ENCODE results near the gene LIMS2.

The LIMS2 gene

GRCh38 chr2:127658641-127659407 lies 16.5 kb downstream of the LIMS2 start:
- POLR2A ChIA-PET, result no interaction called here
- Histone ChIP-seq H3K9me3 (ENCODE audit: control insufficient read depth, insufficient read depth, low read depth, low read length) (no peaks in the 10 kb centered on the region), H3K27ac (ENCODE audit: extremely low read depth, low read depth, low read length) (no peak overlapping the region), H3K4me1 (ENCODE audit: control insufficient read depth, insufficient read depth, low read length) (no peaks in the 10 kb centered on the region), H3K4me3 (ENCODE audit: low read depth, low read length) (no peak overlapping the region), H3K36me3 (ENCODE audit: control insufficient read depth in 2 of 2, insufficient read depth in 1 of 2, low read length in 2 of 2) (no peaks in the 10 kb centered on the region)
- CTCF ChIA-PET, result no interaction called here
- TF ChIP-seq KLF16 (tag by site-specific recombination; IDR thresholded peaks at IDR 0.05), result no peak
- TF ChIP-seq ZNF473 (tag by site-specific recombination; IDR thresholded peaks at IDR 0.05), result no peak
- TF ChIP-seq ZNF155 (tag by site-specific recombination; IDR thresholded peaks at IDR 0.05), result no peak
- TF ChIP-seq ZFP37 (tag by site-specific recombination; IDR thresholded peaks at IDR 0.05), result no peak
- no peak for TF ChIP-seq ATF2 (tag by site-specific recombination; IDR thresholded peaks at IDR 0.05; ENCODE audit: low read depth)
- no peak for TF ChIP-seq ZBTB8A (tag by site-specific recombination; IDR thresholded peaks at IDR 0.05)
- TF ChIP-seq ZNF629 (tag by site-specific recombination; IDR thresholded peaks at IDR 0.05), result no peak
- TF ChIP-seq ZNF311 (tag by site-specific recombination; IDR thresholded peaks at IDR 0.05; ENCODE audit: borderline replicate concordance), result no peak
- no peak for TF ChIP-seq ZNF221 (tag by site-specific recombination; IDR thresholded peaks at IDR 0.05; ENCODE audit: borderline replicate concordance)
- TF ChIP-seq ZNF148 (tag by site-specific recombination; IDR thresholded peaks at IDR 0.05; ENCODE audit: borderline replicate concordance), result no peak
- TF ChIP-seq ZNF549 (tag by site-specific recombination; IDR thresholded peaks at IDR 0.05), result no peak
- TF ChIP-seq ZNF280C (tag by site-specific recombination; IDR thresholded peaks at IDR 0.05), result no peak
- no peak for TF ChIP-seq ZNF211 (tag by site-specific recombination; IDR thresholded peaks at IDR 0.05; ENCODE audit: low read depth)
- no peak for TF ChIP-seq ZNF398 (tag by site-specific recombination; IDR thresholded peaks at IDR 0.05)
- no peak for TF ChIP-seq ZNF600 (tag by site-specific recombination; IDR thresholded peaks at IDR 0.05)
- no peak for TF ChIP-seq ZXDB (tag by site-specific recombination; IDR thresholded peaks at IDR 0.05)
- TF ChIP-seq ZNF518A (tag by site-specific recombination; conservative IDR thresholded peaks at IDR 0.05; ENCODE audit: low read depth), result no peak
- no peak for TF ChIP-seq ZSCAN4 (tag by site-specific recombination; IDR thresholded peaks at IDR 0.05)
- no peak for TF ChIP-seq ZNF626 (tag by site-specific recombination; IDR thresholded peaks at IDR 0.05)
- TF ChIP-seq ZNF132 (tag by site-specific recombination; IDR thresholded peaks at IDR 0.05; ENCODE audit: borderline replicate concordance), result no peak

Data from HEK293 (cell line).